Peyer's patch (tissue), 4 donors: ENCODE data around the gene TACC2. TPM values are rescaled to one million over a fixed set of nuclear protein-coding genes. Genes with fewer than 3 reads are reported as not detected.

Experiments used
- DNase-seq, 3 donors: peaks; one replicate each; pipeline ENCODE4 v3.0.0-alpha.2; 2017 to 2019
- H3K27ac ChIP-seq, 4 donors: fragments of 200-600 bp; sonication (generic); one replicate each; pipeline ENCODE4 v1.5.1; 2016 to 2019
- H3K27me3 ChIP-seq, 2 donors: fragments of 200-600 bp; sonication (generic); one replicate each; pipeline ENCODE4 v1.5.1; 2019
- H3K36me3 ChIP-seq, 3 donors: fragments of 200-600 bp; sonication (generic); one replicate each; pipeline ENCODE4 v1.5.1; 2016 to 2019
- H3K4me1 ChIP-seq, 4 donors: fragments of 200-600 bp; sonication (generic); one replicate each; pipeline ENCODE4 v1.5.1; 2016 to 2019
- H3K4me3 ChIP-seq, 4 donors: fragments of 200-600 bp; sonication (generic); 1 replicate in 3 of 4; 2 replicates in 1 of 4; pipeline ENCODE4 v1.5.1; 2016 to 2019; ENCODE audit warnings: mild to moderate bottlenecking in 1 of 4
- H3K9me3 ChIP-seq, 4 donors: fragments of 200-600 bp; sonication (generic); one replicate each; pipeline ENCODE4 v1.5.1; 2016 to 2019; ENCODE audit warnings: mild to moderate bottlenecking in 1 of 4
- CTCF ChIP-seq, 6 experiments: fragments of 450-650 bp in 4 of 6; fragments of 200-600 bp in 2 of 6; sonication (generic) in 1 of 6; IDR thresholded peaks; one replicate each; pipeline ENCODE4 v1.5.1; 2017 to 2019; ENCODE audit warnings: antibody characterized with exemption in 6 of 6, mild to moderate bottlenecking in 3 of 6, moderate library complexity in 1 of 6
- POLR2A ChIP-seq, 2 donors: fragments of 450-650 bp; IDR thresholded peaks; one replicate each; pipeline ENCODE4 v1.5.1; 2017; ENCODE audit warnings: antibody characterized with exemption in 2 of 2, mild to moderate bottlenecking in 2 of 2, moderate library complexity in 2 of 2
- total RNA-seq, 4 donors: library from RNA; depleted of rRNA; stranded (reverse); fragments of >200 nt; gene quantifications; one replicate each; pipeline ENCODE4 v1.1.0, GENCODE V29; 2016

TACC2 gene
- total RNA-seq, 4 donors from 2014 or later, result 91.6 to 140 (median 109) TPM

GRCh38 chr10:122240401-122240800, 251.4 kb downstream of the TACC2 start:
- Histone ChIP-seq H3K27ac (no peak overlapping the region), H3K27me3 (no peaks in the 10 kb centered on the region), H3K4me1 (peaks cover 0 to 4% (median 0%) of the 10 kb centered on the region in 4 donors), H3K4me3 (no peak overlapping the region), H3K36me3 (peaks cover 0 to 67% (median 0%) of the 10 kb centered on the region in 3 donors), H3K9me3 (no peaks in the 10 kb centered on the region)
- no peak for DNase-seq
- TF ChIP-seq CTCF (IDR thresholded peaks at IDR 0.05), result no peak

- Histone ChIP-seq H3K4me1 (peaks cover 0 to 4% (median 0%) of the 10 kb centered on the region in 4 donors), H3K27ac (no peak overlapping the region), H3K4me3 (no peak overlapping the region), H3K36me3 (peaks cover 0 to 59% (median 0%) of the 10 kb centered on the region in 3 donors), H3K9me3 (no peaks in the 10 kb centered on the region), H3K27me3 (no peaks in the 10 kb centered on the region)
- TF ChIP-seq CTCF (IDR thresholded peaks at IDR 0.05) (no peak), POLR2A (IDR thresholded peaks at IDR 0.05) (no peak)
- DNase-seq, result no peak
These were observed 252.9 kb downstream of the TACC2 start for GRCh38 chr10:122241836-122242235.

DNA sequence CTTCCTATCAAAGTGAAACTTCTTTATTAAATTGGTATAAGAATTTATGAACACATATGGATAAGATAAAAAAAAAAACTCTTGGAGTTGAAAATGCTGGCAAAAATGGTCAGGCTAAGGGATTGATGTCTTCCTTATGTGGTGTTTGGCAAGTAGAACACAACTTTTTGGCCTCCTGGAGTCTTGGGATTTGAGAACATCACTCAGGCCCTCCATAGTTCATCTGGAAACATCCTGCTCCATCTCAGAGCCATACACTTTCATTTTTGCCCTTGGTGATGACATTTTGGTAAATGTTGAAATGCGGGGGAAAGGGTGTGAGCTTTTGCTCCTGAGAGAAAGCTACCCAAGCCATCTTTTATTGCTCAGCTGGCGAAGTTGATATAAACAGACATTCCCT, 254.6 kb downstream of the TACC2 start:
- H3K4me3 ChIP-seq, result no peak overlapping the region
- no peak for DNase-seq
- no peak for TF ChIP-seq CTCF (IDR thresholded peaks at IDR 0.05)
- TF ChIP-seq POLR2A (IDR thresholded peaks at IDR 0.05), result no peak
- no peak overlapping the region for H3K27ac ChIP-seq
- no peaks in the 10 kb centered on the region for H3K9me3 ChIP-seq
- no peaks in the 10 kb centered on the region for H3K4me1 ChIP-seq
- H3K36me3 ChIP-seq, result peaks cover 0 to 57% (median 0%) of the 10 kb centered on the region in 3 donors
- H3K27me3 ChIP-seq, result no peaks in the 10 kb centered on the region

DNA sequence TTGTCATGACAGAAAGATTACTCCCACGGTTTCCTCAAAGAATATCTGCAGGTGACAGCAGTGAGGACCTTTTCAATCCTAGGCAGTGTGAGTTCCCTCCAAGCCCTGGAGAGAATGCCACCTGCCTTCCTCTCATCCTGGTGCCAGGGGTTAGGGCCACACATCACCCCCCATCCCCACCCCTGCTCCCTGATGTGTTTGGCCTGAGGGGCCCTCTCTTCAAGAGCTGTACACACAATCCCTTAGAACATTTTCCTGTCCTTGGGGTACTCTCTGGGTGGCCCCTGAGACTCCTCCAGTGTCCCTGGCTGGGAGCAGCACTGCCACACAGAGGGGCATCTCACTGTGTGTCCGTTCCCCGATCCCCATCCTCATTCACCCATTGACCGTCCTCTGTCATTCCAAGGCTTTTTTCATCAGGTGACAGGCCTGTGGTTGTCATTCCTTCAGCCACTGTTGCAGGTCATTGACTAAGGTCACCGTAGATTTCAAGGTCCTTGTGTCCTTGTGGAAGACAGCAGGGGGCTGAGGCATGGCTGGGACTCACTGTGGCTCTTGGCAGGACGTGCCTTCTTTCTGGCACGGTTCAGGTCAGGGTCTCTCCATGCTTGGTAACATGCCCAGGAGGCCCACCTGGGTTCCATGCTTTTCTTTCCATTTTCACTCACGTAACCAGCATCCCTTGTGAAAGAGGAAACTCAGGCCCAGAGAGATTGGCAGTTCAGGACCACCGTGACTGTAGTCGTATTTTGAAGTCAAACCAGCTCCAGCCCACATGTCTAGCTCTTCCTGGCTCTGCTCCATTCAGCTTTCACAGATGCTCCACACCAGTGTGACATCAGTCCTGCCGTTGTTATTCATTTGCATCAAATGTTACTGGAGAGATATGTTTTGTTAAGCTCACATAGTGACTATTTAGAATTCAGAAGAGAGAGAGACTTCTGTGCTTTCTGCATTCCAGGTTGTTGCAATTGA, 255.3 kb downstream of the TACC2 start:
- TF ChIP-seq POLR2A (IDR thresholded peaks at IDR 0.05) (no peak), CTCF (IDR thresholded peaks at IDR 0.05) (no peak)
- Histone ChIP-seq H3K36me3 (peaks cover 0 to 58% (median 0%) of the 10 kb centered on the region in 3 donors), H3K27ac (no peak overlapping the region), H3K9me3 (no peaks in the 10 kb centered on the region), H3K4me3 (no peak overlapping the region), H3K27me3 (no peaks in the 10 kb centered on the region), H3K4me1 (no peaks in the 10 kb centered on the region)
- DNase-seq, result no peak

DNA sequence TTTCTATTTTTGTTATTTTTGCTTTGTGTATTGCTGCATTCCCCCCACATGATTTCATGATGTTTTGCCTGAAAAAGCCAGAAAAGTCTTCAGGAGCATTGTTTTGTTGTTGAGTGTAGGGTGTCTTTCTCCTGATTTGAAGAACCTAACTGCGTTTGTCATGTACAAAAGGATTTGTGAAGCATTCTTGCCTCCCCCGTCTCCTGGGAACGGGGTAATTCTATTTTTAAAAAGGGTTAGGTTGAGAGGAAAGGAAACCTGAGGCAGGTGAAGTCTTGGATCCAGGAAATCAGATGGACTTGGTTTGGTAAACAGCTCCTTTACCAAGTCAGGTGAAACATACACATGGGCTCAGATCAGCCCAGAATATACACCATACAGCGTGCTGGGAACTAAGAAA, 256.2 kb downstream of the TACC2 start:
- DNase-seq, result no peak
- Histone ChIP-seq H3K9me3 (no peaks in the 10 kb centered on the region), H3K4me1 (no peaks in the 10 kb centered on the region), H3K27me3 (no peaks in the 10 kb centered on the region), H3K36me3 (peaks cover 0 to 58% (median 0%) of the 10 kb centered on the region in 3 donors), H3K27ac (no peak overlapping the region), H3K4me3 (no peak overlapping the region)
- no peak for TF ChIP-seq POLR2A (IDR thresholded peaks at IDR 0.05)
- TF ChIP-seq CTCF (IDR thresholded peaks at IDR 0.05), result no peak
